H1 (cell line): ENCODE measurements around the gene TAX1BP3. TPM values are rescaled to one million over a fixed set of nuclear protein-coding genes. Genes with fewer than 3 reads are reported as not detected.

Experiments
- CTCF ChIA-PET: fragments of 300-600 bp; sonication (Branson Sonifier 250); formaldehyde crosslinking; loops from one replicate; lab custom pipeline; 2021; ENCODE audit not compliant: partially characterized antibody; lab: Charles Lee
- POLR2A ChIA-PET: fragments of 300-600 bp; sonication (Branson Sonifier 250); formaldehyde crosslinking; loops from one replicate; lab custom pipeline; 2021; ENCODE audit warnings: inconsistent platforms; ENCODE audit not compliant: partially characterized antibody; lab: Charles Lee
- DNase-seq, 2 experiments: peaks; one replicate each; pipeline versions ENCODE4 v3.0.0 to v3.0.0-alpha.2; 2010 to 2022; ENCODE audit warnings: low spot score in 2 of 2, low read depth in 1 of 2, mixed read lengths in 1 of 2
- FAIRE-seq: peaks from 2 replicates; lab custom pipeline; 2011; peaks lifted over from hg19 to GRCh38; lab: Jason Lieb, UNC
- H2AFZ ChIP-seq: 2 replicates; pipeline ENCODE4 v1.8.1; 2012; ENCODE audit warnings: low read length, inconsistent platforms
- H2AK5ac ChIP-seq: 2 replicates; pipeline ENCODE4 v1.6.1; 2013; ENCODE audit warnings: low read depth, low read length
- H2BK120ac ChIP-seq: replicated peaks from 2 replicates; pipeline ENCODE3; 2013; ENCODE audit warnings: low read depth, low read length, inconsistent platforms
- H2BK12ac ChIP-seq: 2 replicates; pipeline ENCODE4 v1.6.1; 2013; ENCODE audit warnings: low read depth, low read length
- H2BK15ac ChIP-seq: 2 replicates; pipeline ENCODE4 v1.6.1; 2013; ENCODE audit warnings: low read length
- H2BK20ac ChIP-seq: 2 replicates; pipeline ENCODE4 v1.6.1; 2013; ENCODE audit warnings: low read length
- H2BK5ac ChIP-seq: 2 replicates; pipeline ENCODE4 v1.6.1; 2013; ENCODE audit warnings: low read depth, low read length
- H3K14ac ChIP-seq: 2 replicates; pipeline ENCODE4 v1.6.1; 2013; ENCODE audit warnings: inconsistent platforms; ENCODE audit not compliant: insufficient read length
- H3K18ac ChIP-seq: 2 replicates; pipeline ENCODE4 v1.6.1; 2013; ENCODE audit warnings: low read length; ENCODE audit errors: extremely low read depth
- H3K23ac ChIP-seq: 2 replicates; pipeline ENCODE4 v1.6.1; 2013; ENCODE audit warnings: inconsistent platforms; ENCODE audit not compliant: insufficient read length
- H3K23me2 ChIP-seq: 2 replicates; pipeline ENCODE4 v1.6.1; 2013; ENCODE audit warnings: low read depth, low read length
- H3K27ac ChIP-seq: 2 replicates; pipeline ENCODE4 v1.6.1; 2011; ENCODE audit warnings: low read depth, low read length, inconsistent platforms
- H3K27me3 ChIP-seq, 4 experiments: replicated peaks in 1 of 4; 1 replicate in 1 of 4; 2 replicates in 3 of 4; pipeline versions ENCODE4 v1.6.1 to v1.8.1; 2011 to 2013; ENCODE audit warnings: low read length in 3 of 4, mild to moderate bottlenecking in 3 of 4, inconsistent platforms in 2 of 4, mixed read lengths in 2 of 4, moderate library complexity in 1 of 4; ENCODE audit not compliant: control insufficient read depth in 3 of 4, insufficient read depth in 3 of 4; ENCODE audit errors: extremely low read depth in 1 of 4
- H3K36me3 ChIP-seq, 4 experiments: 2 replicates each; pipeline versions ENCODE4 v1.6.1 to v1.8.1; 2011 to 2013; ENCODE audit warnings: mild to moderate bottlenecking in 4 of 4, low read length in 3 of 4, moderate library complexity in 2 of 4, control low read depth in 1 of 4, inconsistent platforms in 1 of 4; ENCODE audit not compliant: insufficient read depth in 4 of 4, control insufficient read depth in 2 of 4
- H3K4ac ChIP-seq: replicated peaks from 2 replicates; pipeline ENCODE3; 2013; ENCODE audit warnings: low read length, low read depth, mixed read lengths, inconsistent platforms; ENCODE audit not compliant: insufficient read length
- H3K4me1 ChIP-seq, 4 experiments: replicated peaks in 1 of 4; 1 replicate in 1 of 4; 2 replicates in 3 of 4; pipeline versions ENCODE4 v1.6.1 to v1.8.1; 2011 to 2013; ENCODE audit warnings: low read length in 3 of 4, inconsistent platforms in 2 of 4, mixed read lengths in 1 of 4; ENCODE audit not compliant: insufficient read depth in 4 of 4, control insufficient read depth in 3 of 4
- H3K4me2 ChIP-seq, 2 experiments: 2 replicates each; pipeline versions ENCODE4 v1.6.1 to v1.8.1; 2011 to 2013; ENCODE audit warnings: low read depth in 2 of 2, low read length in 2 of 2, control low read depth in 1 of 2, inconsistent platforms in 1 of 2, mild to moderate bottlenecking in 1 of 2; ENCODE audit not compliant: insufficient read depth in 1 of 2
- H3K4me3 ChIP-seq, 4 experiments: fragments of 200-600, 300-600 bp in 1 of 4; sonication (generic), shearing (Covaris generic), sonication (Bioruptor Twin) in 1 of 4; 2 replicates each; pipeline versions ENCODE4 v1.5.1 to v1.8.1; 2011 to 2016; ENCODE audit warnings: low read length in 4 of 4, low read depth in 3 of 4, control low read depth in 2 of 4, inconsistent platforms in 2 of 4, mild to moderate bottlenecking in 2 of 4, mixed read lengths in 1 of 4, moderate library complexity in 1 of 4; ENCODE audit not compliant: insufficient read depth in 2 of 4; ENCODE audit errors: extremely low read depth in 1 of 4
- H3K56ac ChIP-seq: replicated peaks from 2 replicates; pipeline ENCODE3; 2013; ENCODE audit warnings: low read depth, mild to moderate bottlenecking, mixed read lengths, low read length, inconsistent platforms; ENCODE audit not compliant: insufficient read length
- H3K79me1 ChIP-seq: 2 replicates; pipeline ENCODE4 v1.6.1; 2013; ENCODE audit warnings: low read depth, low read length, control low read depth
- H3K79me2 ChIP-seq, 2 experiments: 2 replicates each; pipeline versions ENCODE4 v1.6.1 to v1.8.1; 2012 to 2013; ENCODE audit warnings: low read length in 2 of 2, mild to moderate bottlenecking in 2 of 2, inconsistent platforms in 1 of 2; ENCODE audit not compliant: insufficient read depth in 2 of 2, control insufficient read depth in 1 of 2
- H3K9ac ChIP-seq, 4 experiments: replicated peaks in 1 of 4; 1 replicate in 1 of 4; 2 replicates in 3 of 4; pipeline versions ENCODE4 v1.6.1 to v1.8.1; 2011 to 2013; ENCODE audit warnings: low read depth in 3 of 4, low read length in 3 of 4, control low read depth in 2 of 4, mild to moderate bottlenecking in 2 of 4, moderate library complexity in 2 of 4, inconsistent platforms in 1 of 4; ENCODE audit errors: extremely low read depth in 1 of 4
- H3K9me3 ChIP-seq, 2 experiments: 2 replicates each; pipeline versions ENCODE4 v1.6.1 to v1.8.1; 2012 to 2013; ENCODE audit warnings: mild to moderate bottlenecking in 2 of 2, moderate library complexity in 2 of 2, control low read depth in 1 of 2, inconsistent platforms in 1 of 2, low read depth in 1 of 2, low read length in 1 of 2, mixed read lengths in 1 of 2; ENCODE audit not compliant: insufficient read depth in 2 of 2
- H4K20me1 ChIP-seq, 2 experiments: replicated peaks in 1 of 2; 2 replicates each; pipeline versions ENCODE3 to v1.8.1; 2011 to 2013; ENCODE audit warnings: inconsistent platforms in 2 of 2, low read length in 2 of 2, mild to moderate bottlenecking in 1 of 2; ENCODE audit not compliant: insufficient read depth in 2 of 2, control insufficient read depth in 1 of 2
- H4K5ac ChIP-seq: 2 replicates; pipeline ENCODE4 v1.6.1; 2013; ENCODE audit warnings: low read length, low read depth, mixed read lengths, inconsistent platforms; ENCODE audit not compliant: insufficient read length
- H4K8ac ChIP-seq: 2 replicates; pipeline ENCODE4 v1.8.0; 2013; ENCODE audit warnings: mild to moderate bottlenecking, moderate library complexity, low read length, inconsistent platforms; ENCODE audit not compliant: insufficient read depth; ENCODE audit errors: extremely low read depth
- H4K91ac ChIP-seq: replicated peaks from 2 replicates; pipeline ENCODE3; 2013; ENCODE audit warnings: low read length, mixed read lengths, inconsistent platforms; ENCODE audit not compliant: insufficient read length
- GTF2F1 ChIP-seq: IDR thresholded peaks from 2 replicates; pipeline ENCODE4 v1.6.1; 2012; ENCODE audit warnings: low read depth, low read length, improper control_type of control experiment, borderline replicate concordance
- POLR2A ChIP-seq, 2 experiments: IDR thresholded peaks; 1 replicate in 1 of 2; 2 replicates in 1 of 2; pipeline ENCODE4 v1.6.1; 2011; ENCODE audit warnings: low read depth in 2 of 2, low read length in 2 of 2, mild to moderate bottlenecking in 2 of 2; ENCODE audit errors: control extremely low read depth in 1 of 2
- WGBS, 2 experiments: shearing (Covaris generic) in 1 of 2; methylation state at CpG; one replicate each; pipeline versions ENCODE4 v1.1.6 to v1.1.7; 2013 to 2015; ENCODE audit warnings: low lambda C conversion rate in 2 of 2, mixed read lengths in 2 of 2, inconsistent platforms in 1 of 2, low coverage in 1 of 2, missing lambda C conversion rate in 1 of 2; ENCODE audit not compliant: insufficient replicate concordance in 2 of 2, insufficient coverage in 1 of 2, insufficient read length in 1 of 2; ENCODE audit errors: extremely low coverage in 1 of 2, missing lambda C conversion rate in 1 of 2; 5-methylcytosine and 5-hydroxymethylcytosine counted together
- polyA plus RNA-seq, 7 experiments: library from polyadenylated mRNA; depleted of rRNA in 3 of 7; stranded (reverse) in 5 of 7; unstranded in 2 of 7; fragments of >200 nt in 5 of 7; fragments of 200-250 nt in 2 of 7; gene quantifications; 1 replicate in 5 of 7; 2 replicates in 1 of 7; 4 replicates in 1 of 7; pipeline versions ENCODE4 v1.2.1 to v1.2.3, GENCODE V29; 2011 to 2013; ENCODE audit warnings: missing spikeins in 2 of 7, mixed read lengths in 2 of 7
- total RNA-seq: library from RNA; stranded (reverse); fragmentation: NEBNext Ultra II Directional; extraction: Animal tissue kit (Norgen Biotek cat#: 25700); gene quantifications from 2 replicates; pipeline ENCODE4 v1.2.1, GENCODE V29; 2021

The TAX1BP3 gene
- total and polyA plus RNA-seq, 2 of the 8 experiments (the other 6 are each of a cell fraction or from before 2014, with no cell fraction given): 65.3 to 81.8 TPM

DNA sequence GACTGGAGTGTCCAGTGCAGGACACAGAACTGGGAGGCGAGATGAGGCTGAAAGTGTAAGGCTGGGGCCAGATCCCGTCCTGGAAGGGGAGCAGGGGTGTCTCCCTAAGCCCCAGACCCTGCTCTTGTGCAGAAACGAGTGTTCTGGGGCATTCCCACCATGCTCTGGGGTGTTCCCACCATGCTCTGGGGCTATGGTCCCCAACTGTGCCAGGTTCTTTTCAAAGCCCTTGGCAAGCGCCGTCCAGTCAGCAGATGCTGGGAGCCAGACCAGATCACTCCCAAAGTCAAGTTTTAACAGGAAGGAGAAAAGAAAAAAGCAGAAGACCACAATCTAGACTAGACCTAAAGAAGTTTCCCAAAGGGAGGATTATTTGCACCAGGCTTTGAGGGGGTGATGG, 2.5 kb downstream of the TAX1BP3 start:
- H3K23ac ChIP-seq: no peak overlapping the region
- 86% methylated on average over 5 of the region's 5 CpGs; no CpG with 5 or more reads in 1 of the 2 experiments for WGBS, 2 experiments
- H2BK5ac ChIP-seq: 0 out of 2 replicates have a peak overlapping the region, but pooled peaks have one; percentile 49
- no peaks in the 10 kb centered on the region for H3K9me3 ChIP-seq
- no peak overlapping the region for H4K8ac ChIP-seq
- H3K23me2 ChIP-seq: peaks cover 12% of the 10 kb centered on the region; the same call in 1 of the 2 replicates
- no peak overlapping the region for H2BK12ac ChIP-seq
- H3K4me1 ChIP-seq: peaks cover 3 to 7% (median 5%) of the 10 kb centered on the region in 4 experiments
- FAIRE-seq: no peak
- H3K27me3 ChIP-seq: no peaks in the 10 kb centered on the region
- H3K56ac ChIP-seq: no peak overlapping the region
- H2BK15ac ChIP-seq: no peak overlapping the region
- no peak overlapping the region for H4K5ac ChIP-seq
- no peak overlapping the region for H2BK120ac ChIP-seq
- POLR2A ChIA-PET: interaction anchor here (1.7 to 12.7 kb wide), 2 partner anchors 10 to 14 kb away, joined by 4 to 194 read pairs; no protein-coding TSS in a partner anchor
- H4K20me1 ChIP-seq: peaks cover 0 to 10% of the 10 kb centered on the region in 2 experiments
- no peak overlapping the region for H3K4me2 ChIP-seq
- no peak overlapping the region for H2AK5ac ChIP-seq
- H2BK20ac ChIP-seq: no peak overlapping the region
- no peak overlapping the region for H3K18ac ChIP-seq
- DNase-seq: no peak
- TF ChIP-seq POLR2A (IDR thresholded peaks at IDR 0.05; ENCODE audit: control extremely low read depth in 1 of 2, low read depth in 2 of 2, low read length in 2 of 2) (peak in 1 of 2 experiments; percentile 5; a peak in 1 of 3 replicates), GTF2F1 (no peak)
- no peak overlapping the region for H3K4ac ChIP-seq
- H3K14ac ChIP-seq: no peak overlapping the region
- no peak overlapping the region for H3K9ac ChIP-seq
- no peak overlapping the region for H3K4me3 ChIP-seq
- no peak overlapping the region for H3K27ac ChIP-seq
- H3K79me2 ChIP-seq: peaks cover 3 to 28% of the 10 kb centered on the region in 2 experiments; a peak in 3 of 4 replicates
- peaks cover 12% of the 10 kb centered on the region for H3K79me1 ChIP-seq
- no peak overlapping the region for H2AFZ ChIP-seq
- CTCF ChIA-PET: interaction anchor here (2.0 kb wide), 1 partner anchor 17 kb away, joined by 7 read pairs; no protein-coding TSS in a partner anchor
- H3K36me3 ChIP-seq: no peaks in the 10 kb centered on the region; a peak in 1 of 8 replicates
- no peak overlapping the region for H4K91ac ChIP-seq
